ENCODE results near the gene TMCO5A.
A peak's percentile ranks its signal among the peaks of the same experiment; 100 is the strongest.

Gene TMCO5A

GRCh38 chr15:37978231-37978630, 43.8 kb downstream of the TMCO5A start:
- DNase-seq, result no peak

- DNase-seq, result no peak
These were observed 45.4 kb downstream of the TMCO5A start for GRCh38 chr15:37979671-37980409.

DNA sequence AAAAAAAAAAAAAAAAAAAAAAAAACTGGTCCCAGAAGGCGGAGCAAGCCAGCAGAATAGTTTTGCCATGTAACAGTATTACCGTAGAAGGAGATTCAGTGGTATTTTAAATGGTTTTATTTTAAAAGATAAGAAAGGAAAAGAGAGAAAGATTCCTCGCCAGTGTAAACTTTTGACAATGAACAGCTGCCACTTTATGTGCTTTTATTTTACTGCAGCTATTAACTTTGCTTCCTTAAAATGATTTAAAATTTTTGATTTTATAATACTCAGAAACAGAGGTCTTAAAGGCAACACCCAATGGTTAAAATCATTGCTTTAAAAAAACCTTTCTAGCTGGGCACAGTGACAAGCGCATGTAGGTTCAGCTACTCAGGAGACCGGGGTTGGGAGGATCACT, 46.8 kb downstream of the TMCO5A start:
- no peak for DNase-seq

DNA sequence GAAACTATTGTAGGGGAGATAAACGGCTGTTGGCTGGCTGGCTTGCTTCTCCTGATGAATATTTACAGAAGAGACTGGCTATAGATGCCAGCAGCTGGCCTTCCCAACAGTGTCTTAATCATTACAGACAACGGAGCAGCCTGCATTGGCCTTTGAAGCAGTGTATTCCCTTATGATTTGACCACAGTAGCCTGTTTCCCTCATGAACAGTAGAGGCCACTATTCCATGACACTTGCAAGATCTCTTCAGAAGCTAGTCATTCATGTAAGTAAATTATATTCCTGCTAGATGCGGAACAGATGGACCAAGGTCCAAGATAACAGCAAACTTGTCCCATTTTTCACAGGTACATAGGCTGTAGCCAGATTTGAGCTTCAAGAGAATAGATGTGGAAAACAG, 47.3 kb downstream of the TMCO5A start:
- DNase-seq, result peak; percentile 49

- no peak for DNase-seq
These were observed 49.9 kb downstream of the TMCO5A start for GRCh38 chr15:37984368-37984767.

GRCh38 chr15:37995461-37996347, 61.3 kb downstream of the TMCO5A start:
- peak; percentile 80 for DNase-seq
